HepG2 (cell line): Measurements from ENCODE around the gene FETUB. TPM values are rescaled to one million over a fixed set of nuclear protein-coding genes. Genes with fewer than 3 reads are reported as not detected.

ENCODE experiments used
- ATAC-seq: fragments of 200-7000 bp; cut with Tn5 transposase; 3 replicates; pipeline ENCODE4 v1.9.1; 2020; ENCODE audit warnings: mild to moderate bottlenecking, moderate library complexity
- BruUV-seq: library from RNA; stranded (reverse); fragments of 400-500 nt; replicated peaks from 2 replicates; lab custom pipeline; 2021; lab: Mats Ljungman, UMichigan
- CTCF ChIA-PET: fragments of 300-600 bp; formaldehyde crosslinking; extraction: SDS; loops from one replicate; lab custom pipeline; 2021; ENCODE audit warnings: low total read pairs, inconsistent platforms, low intra/inter-chr PET ratio; lab: Yijun Ruan, JAX
- POLR2A ChIA-PET: fragments of 350-600 bp; sonication (Branson Sonifier 250); formaldehyde crosslinking; loops from one replicate; lab custom pipeline; 2020; ENCODE audit warnings: antibody characterized with exemption, inconsistent platforms; lab: Yijun Ruan, JAX
- DNase-seq: peaks from one replicate; pipeline ENCODE4 v3.0.0-alpha.2; 2015; ENCODE audit warnings: low spot score
- FAIRE-seq: peaks from 3 replicates; lab custom pipeline; 2011; peaks lifted over from hg19 to GRCh38; lab: Jason Lieb, UNC
- H2AFZ ChIP-seq: one replicate; pipeline ENCODE4 v1.6.1; 2011; ENCODE audit warnings: low read length, inconsistent platforms
- H3K27ac ChIP-seq: fragments of 300-600 bp; 3 replicates; pipeline ENCODE4 v1.8.0; 2011; ENCODE audit warnings: mixed run types, mild to moderate bottlenecking, mixed read lengths, low read length, inconsistent platforms; ENCODE audit not compliant: insufficient read depth; ENCODE audit errors: extremely low read length
- H3K27me3 ChIP-seq, 2 experiments: fragments of 200-600 bp in 1 of 2; 2 replicates in 1 of 2; 3 replicates in 1 of 2; pipeline versions ENCODE4 v1.6.0 to v1.8.0; 2011; ENCODE audit warnings: low read length in 2 of 2, mild to moderate bottlenecking in 2 of 2, moderate library complexity in 2 of 2, inconsistent platforms in 1 of 2; ENCODE audit not compliant: insufficient read depth in 2 of 2, control insufficient read depth in 1 of 2
- H3K36me3 ChIP-seq, 2 experiments: fragments of 200-600 bp in 1 of 2; replicated peaks in 1 of 2; 2 replicates in 1 of 2; 3 replicates in 1 of 2; pipeline versions ENCODE4 v1.5.1 to v1.8.0; 2011; ENCODE audit warnings: low read length in 2 of 2, inconsistent platforms in 1 of 2; ENCODE audit not compliant: insufficient read depth in 2 of 2, control insufficient read depth in 1 of 2
- H3K4me1 ChIP-seq: 2 replicates; pipeline ENCODE4 v1.5.1; 2012; ENCODE audit warnings: low read length, inconsistent platforms; ENCODE audit not compliant: insufficient read depth
- H3K4me2 ChIP-seq: 2 replicates; pipeline ENCODE4 v1.6.0; 2011; ENCODE audit warnings: low read depth, low read length, inconsistent platforms
- H3K4me3 ChIP-seq, 3 experiments: fragments of 200-600 bp in 1 of 3; sonication (generic), shearing (Covaris generic) in 1 of 3; replicated peaks in 1 of 3; 2 replicates each; pipeline ENCODE4 v1.5.1; 2011 to 2016; ENCODE audit warnings: low read length in 3 of 3, inconsistent platforms in 2 of 3, low read depth in 2 of 3, mild to moderate bottlenecking in 2 of 3, control low read depth in 1 of 3, mixed read lengths in 1 of 3; ENCODE audit not compliant: insufficient read depth in 1 of 3
- H3K79me2 ChIP-seq: one replicate; pipeline ENCODE4 v1.6.1; 2011; ENCODE audit warnings: low read length, inconsistent platforms; ENCODE audit not compliant: insufficient read depth
- H3K9ac ChIP-seq: 2 replicates; pipeline ENCODE4 v1.6.0; 2011; ENCODE audit warnings: mild to moderate bottlenecking, low read depth, low read length, inconsistent platforms; ENCODE audit not compliant: insufficient read depth
- H3K9me3 ChIP-seq: 2 replicates; pipeline ENCODE4 v1.5.1; 2012; ENCODE audit warnings: mild to moderate bottlenecking, low read length
- H4K20me1 ChIP-seq: 2 replicates; pipeline ENCODE4 v1.6.0; 2011; ENCODE audit warnings: inconsistent platforms, mild to moderate bottlenecking, low read length, moderate library complexity; ENCODE audit not compliant: insufficient read depth
- CCDC6 ChIP-seq: sonication (generic); formaldehyde crosslinking; IDR thresholded peaks from 2 replicates; pipeline ENCODE4 v1.8.1; 2022; ENCODE audit warnings: mild to moderate bottlenecking, missing genetic modification reagents, moderate library complexity
- ERF ChIP-seq: IDR thresholded peaks from 2 replicates; pipeline ENCODE4 v1.6.1; 2018; ENCODE audit warnings: missing biosample characterization, missing genetic modification reagents
- HMGA1 ChIP-seq: sonication (generic); formaldehyde crosslinking; conservative IDR thresholded peaks from 2 replicates; pipeline ENCODE4 v1.4.0; 2020; ENCODE audit warnings: missing genetic modification reagents
- IKZF5 ChIP-seq: IDR thresholded peaks from 2 replicates; pipeline ENCODE4 v1.6.1; 2018; ENCODE audit warnings: missing genetic modification reagents, mild to moderate bottlenecking, missing compliant biosample characterization
- JUNB ChIP-seq: sonication (generic); formaldehyde crosslinking; IDR thresholded peaks from 2 replicates; pipeline ENCODE4 v1.8.0; 2022; ENCODE audit warnings: missing genetic modification reagents, mild to moderate bottlenecking, borderline replicate concordance
- KDM2A ChIP-seq: sonication (generic); formaldehyde crosslinking; IDR thresholded peaks from 2 replicates; pipeline ENCODE4 v1.4.0; 2020; ENCODE audit warnings: low read depth, missing genetic modification reagents, borderline replicate concordance
- MBNL3 ChIP-seq: fragments of 250-450 bp; sonication (Bioruptor Pico); conservative IDR thresholded peaks from 2 replicates; pipeline ENCODE4 v1.8.0; 2022; ENCODE audit warnings: mild to moderate bottlenecking, inconsistent platforms
- MTF2 ChIP-seq: sonication (generic); formaldehyde crosslinking; IDR thresholded peaks from 2 replicates; pipeline ENCODE4 v1.5.0; 2020; ENCODE audit warnings: missing genetic modification reagents, borderline replicate concordance
- NCOA1 ChIP-seq: sonication (generic); formaldehyde crosslinking; IDR thresholded peaks from 2 replicates; pipeline ENCODE4 v1.9.0; 2021; ENCODE audit warnings: missing genetic modification reagents
- PPARG ChIP-seq: conservative IDR thresholded peaks from 2 replicates; pipeline ENCODE4 v1.6.1; 2016; ENCODE audit warnings: missing biosample characterization, missing genetic modification reagents
- TRAFD1 ChIP-seq: sonication (generic); formaldehyde crosslinking; IDR thresholded peaks from 2 replicates; pipeline ENCODE4 v1.5.1; 2020; ENCODE audit warnings: missing genetic modification reagents, mild to moderate bottlenecking, borderline replicate concordance
- ZBTB43 ChIP-seq: sonication (generic); formaldehyde crosslinking; conservative IDR thresholded peaks from 2 replicates; pipeline ENCODE4 v1.4.0; 2020; ENCODE audit warnings: missing genetic modification reagents
- ZNF543 ChIP-seq: sonication (generic); formaldehyde crosslinking; IDR thresholded peaks from 2 replicates; pipeline ENCODE4 v1.4.0; 2020; ENCODE audit warnings: mild to moderate bottlenecking, missing genetic modification reagents
- ZNF557 ChIP-seq: sonication (generic); formaldehyde crosslinking; IDR thresholded peaks from 2 replicates; pipeline ENCODE4 v1.4.0; 2020; ENCODE audit warnings: missing genetic modification reagents
- ZNF598 ChIP-seq: sonication (generic); formaldehyde crosslinking; IDR thresholded peaks from 2 replicates; pipeline ENCODE4 v1.5.1; 2020; ENCODE audit warnings: mild to moderate bottlenecking, missing genetic modification reagents, borderline replicate concordance
- ZNF660 ChIP-seq: sonication (generic); formaldehyde crosslinking; IDR thresholded peaks from 2 replicates; pipeline ENCODE4 v1.5.1; 2020; ENCODE audit warnings: mild to moderate bottlenecking, low read depth, missing genetic modification reagents, borderline replicate concordance
- ZNF672 ChIP-seq: sonication (generic); formaldehyde crosslinking; IDR thresholded peaks from 2 replicates; pipeline ENCODE4 v1.8.1; 2022; ENCODE audit warnings: missing genetic modification reagents
- WGBS: methylation state at CpG from one replicate; pipeline ENCODE4 v1.1.6; 2017; ENCODE audit warnings: low lambda C conversion rate; 5-methylcytosine and 5-hydroxymethylcytosine counted together
- in situ Hi-C: cut with HindIII; loops from 2 replicates; pipeline ENCODE4 v1.10.0; 2017; ENCODE audit warnings: low pct_unique_long_range_greater_than_20kb; ENCODE audit not compliant: extremely low pct_ligation_motif_present
- intact Hi-C: fragments of 100-400 bp; cut with micrococcal nuclease; formaldehyde crosslinking; loops from one replicate; pipeline ENCODE4 v1.10.0; 2022; ENCODE audit not compliant: unreplicated experiment
- polyA plus RNA-seq, 8 experiments: library from polyadenylated mRNA; depleted of rRNA in 3 of 8; stranded (reverse) in 7 of 8; unstranded in 1 of 8; fragments of >200 nt; fragmentation: Illumina TruSeq in 4 of 8; extraction: Trizol in 4 of 8; gene quantifications; 2 replicates each; pipeline versions ENCODE4 v1.2.1 to v1.2.3, GENCODE V29; 2011 to 2016; ENCODE audit warnings: low read depth in 4 of 8, missing spikeins in 1 of 8, mixed read lengths in 1 of 8; ENCODE audit not compliant: insufficient read depth in 1 of 8
- total RNA-seq, 5 experiments: library from RNA; depleted of rRNA; stranded (reverse); fragments of >200 nt; fragmentation: Illumina TruSeq; extraction: Trizol; gene quantifications; 2 replicates each; pipeline ENCODE4 v1.2.3, GENCODE V29; 2016; ENCODE audit warnings: low read depth in 1 of 5

The FETUB gene
- total and polyA plus RNA-seq, 2 of the 13 experiments (the other 11 are each of a cell fraction or from before 2014, with no cell fraction given), result 2.1 to 4.4 TPM

- Histone ChIP-seq H3K4me2 (no peak overlapping the region), H3K4me1 (no peaks in the 10 kb centered on the region), H4K20me1 (no peaks in the 10 kb centered on the region), H2AFZ (no peak overlapping the region), H3K9me3 (no peaks in the 10 kb centered on the region), H3K27ac (no peak overlapping the region), H3K9ac (no peak overlapping the region), H3K36me3 (no peaks in the 10 kb centered on the region), H3K27me3 (no peaks in the 10 kb centered on the region)
- in situ Hi-C loops (no loop called here), intact Hi-C loops (no loop called here)
- CTCF ChIA-PET, result no interaction called here
- ATAC-seq, result no peak
- no peak for DNase-seq
- BruUV-seq, result no TSS peak
- no peak for FAIRE-seq
- TF ChIP-seq ZNF660 (CRISPR knock-in tag), result no peak
- TF ChIP-seq ZNF557 (CRISPR knock-in tag), result no peak
- TF ChIP-seq TRAFD1 (CRISPR knock-in tag), result no peak
- TF ChIP-seq HMGA1, result no peak
- TF ChIP-seq, all 625 proteins: peak for 0
- Histone ChIP-seq H3K79me2 (no peaks in the 10 kb centered on the region), H3K4me3 (no peak overlapping the region)
- WGBS, result 81% methylated on average over 1 of the region's 1 CpG
- POLR2A ChIA-PET, result no interaction called here
These were observed 6.6 kb downstream of the FETUB start for GRCh38 chr3:186646841-186647240.

- no TSS peak for BruUV-seq
- DNase-seq, result no peak
- Histone ChIP-seq H3K36me3 (no peaks in the 10 kb centered on the region), H3K9me3 (no peaks in the 10 kb centered on the region), H3K27me3 (no peaks in the 10 kb centered on the region), H3K4me1 (peaks cover 5% of the 10 kb centered on the region), H3K27ac (no peak overlapping the region), H3K4me3 (no peak overlapping the region), H3K79me2 (no peaks in the 10 kb centered on the region), H3K4me2 (no peak overlapping the region), H2AFZ (no peak overlapping the region), H3K9ac (no peak overlapping the region), H4K20me1 (no peaks in the 10 kb centered on the region)
- ChIA-PET POLR2A (interaction anchor here (0.8 kb wide), 1 partner anchor 28 kb away, joined by 4 read pairs; no protein-coding TSS in a partner anchor), CTCF (no interaction called here)
- intact Hi-C loops, result no loop called here
- no peak for ATAC-seq
- WGBS, result 69% methylated on average over 1 of the region's 1 CpG
- in situ Hi-C loops, result no loop called here
- FAIRE-seq, result no peak
- no peak for TF ChIP-seq ERF (CRISPR knock-in tag)
- TF ChIP-seq MBNL3 (CRISPR knock-in tag), result no peak
- TF ChIP-seq ZNF598 (CRISPR knock-in tag), result no peak
- TF ChIP-seq ZBTB43 (CRISPR knock-in tag), result no peak
- TF ChIP-seq NCOA1, result no peak
- no peak for TF ChIP-seq MTF2
- TF ChIP-seq PPARG (CRISPR knock-in tag), result no peak
- no peak for TF ChIP-seq ZNF543 (CRISPR knock-in tag)
- TF ChIP-seq JUNB (CRISPR knock-in tag), result no peak
- TF ChIP-seq CCDC6 (CRISPR knock-in tag), result no peak
- no peak for TF ChIP-seq KDM2A
- no peak for TF ChIP-seq ZNF672 (CRISPR knock-in tag)
- no peak for TF ChIP-seq IKZF5 (CRISPR knock-in tag)
These were observed 8.7 kb downstream of the FETUB start for GRCh38 chr3:186648851-186649250.
